ENCODE measurements around the gene CLCNKB.
"Not testable (repeated sequence)": the region's sequence is repeated elsewhere in the genome, so short reads cannot be mapped to it uniquely, and the experiment has no call there.

- TF ChIP-seq EZH2phosphoT487 (IDR thresholded peaks at IDR 0.05; ENCODE audit: borderline replicate concordance, low read length); CTCF (conservative IDR thresholded peaks at IDR 0.05; ENCODE audit: low read depth, low read length); EZH2 (IDR thresholded peaks at IDR 0.05; ENCODE audit: low read length, unreplicated experiment): not testable (repeated sequence)
These were observed 15.0 kb downstream of the CLCNKB start for GRCh38 chr1:16058394-16059120.
